Inflammatory macrophage treated with lipopolysaccharide for 4 hours (primary cell): ENCODE results near the gene SPATA2L.

Experiments used
- DNase-seq: peaks from one replicate; pipeline ENCODE4 v3.0.0-alpha.2; 2020

Gene SPATA2L

GRCh38 chr16:89653656-89654295 is 47.7 kb downstream of the SPATA2L start:
- DNase-seq, result no peak

GRCh38 chr16:89651584-89651983 is 49.9 kb downstream of the SPATA2L start:
- no peak for DNase-seq

GRCh38 chr16:89646906-89647305 is 54.6 kb downstream of the SPATA2L start:
- DNase-seq, result no peak
